Left ventricle myocardium superior (tissue), 1 donor: ENCODE data around the gene ENDOG. TPM values are rescaled to one million over a fixed set of nuclear protein-coding genes. Genes with fewer than 3 reads are reported as not detected.
"Not testable (repeated sequence)": the region's sequence is repeated elsewhere in the genome, so short reads cannot be mapped to it uniquely, and the experiment has no call there.

ENCODE experiments used
- ATAC-seq: fragments of 200-7000 bp; cut with Tn5 transposase; one replicate; pipeline ENCODE4 v1.9.1; 2020; ENCODE audit warnings: mild to moderate bottlenecking, moderate library complexity
- DNase-seq: peaks from one replicate; pipeline ENCODE4 v3.0.0-alpha.2; 2020
- intact Hi-C: fragments of 100-400 bp; cut with micrococcal nuclease; formaldehyde crosslinking; loops from one replicate; pipeline ENCODE4 v1.11.0; 2022
- long read RNA-seq: library from polyadenylated mRNA; unstranded; transcript quantifications from one replicate; pipeline ENCODE4 v2.0.0, GENCODE V29; 2021
- total RNA-seq: library from RNA; stranded (reverse); fragmentation: NEBNext Ultra II Directional; extraction: Animal tissue kit (Norgen Biotek cat#: 25700); gene quantifications from one replicate; pipeline ENCODE4 v1.2.1, GENCODE V29; 2021
- donor health status: DM: no; HTN: yes; CAD: no; lungs with severe emphysema.

Gene ENDOG
- total RNA-seq, result 88.5 TPM
- long read RNA-seq, transcript ENDOG-201 (3 exons, 1,172 nt), result major isoform, 178 of 191 reads
- long read RNA-seq, partial matches to known transcripts, result 1 of 191 reads
- long read RNA-seq, other reads (novel, unspliced or antisense), result 12 of 191 reads

DNA sequence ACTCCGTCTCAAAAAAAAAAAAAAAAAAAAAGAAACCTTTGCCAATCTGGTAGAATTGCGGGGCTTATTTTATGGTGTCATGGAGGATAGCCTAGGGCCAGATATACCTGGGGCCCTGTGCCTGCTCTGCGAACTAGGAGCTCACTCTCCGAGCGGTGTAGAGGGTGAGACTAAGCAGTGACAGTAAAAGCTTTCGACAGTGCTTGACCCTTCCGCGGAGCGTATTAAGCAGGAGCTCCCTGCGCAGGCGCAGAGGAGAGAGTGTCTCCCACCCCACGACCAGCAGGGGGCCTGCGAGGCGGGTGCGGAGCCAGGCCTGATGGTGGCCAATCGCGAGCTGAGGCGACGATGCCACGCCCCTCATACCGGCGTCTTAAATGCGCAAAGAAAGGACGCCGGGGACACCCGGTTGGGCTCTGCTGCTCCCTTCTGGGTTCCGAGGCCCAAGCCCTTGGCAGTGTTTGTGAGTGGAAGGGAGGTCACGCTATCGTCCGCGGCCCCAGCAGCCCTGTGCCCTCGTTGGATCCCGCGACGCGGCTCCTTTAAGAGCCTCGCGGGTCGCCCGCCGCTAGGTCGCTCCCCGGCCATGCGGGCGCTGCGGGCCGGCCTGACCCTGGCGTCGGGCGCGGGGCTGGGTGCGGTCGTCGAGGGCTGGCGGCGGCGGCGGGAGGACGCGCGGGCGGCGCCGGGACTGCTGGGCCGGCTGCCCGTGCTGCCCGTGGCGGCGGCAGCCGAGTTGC, at the start of gene ENDOG:
TSS of gene ENDOG (plus strand) at position 402 of the 740 bp plus-strand sequence. CDS start at position 587, 185 bp downstream.
- intact Hi-C loops, result no loop called here
- DNase-seq, result peak; percentile 99
- ATAC-seq, result peak; percentile 92

DNA sequence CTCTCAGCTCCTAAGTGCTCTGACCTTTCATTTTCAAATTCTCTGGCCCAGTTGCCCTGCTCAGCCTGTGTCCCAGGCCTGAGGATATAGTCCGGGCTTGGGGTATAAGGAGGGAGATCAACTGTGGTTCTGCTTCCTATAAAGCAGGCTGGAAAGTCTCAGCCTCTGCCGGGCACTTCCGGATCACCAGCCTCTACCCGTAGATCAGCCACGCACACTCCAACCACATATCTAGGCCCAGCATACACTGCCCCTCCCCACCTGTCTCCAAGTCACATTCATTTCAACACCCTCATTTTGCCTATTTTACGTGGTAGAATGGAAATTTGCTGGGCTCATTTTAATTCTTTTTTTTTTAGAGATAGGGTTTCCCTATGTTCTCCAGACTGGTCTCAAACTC, 49.7 kb upstream of the ENDOG start:
- DNase-seq, result no peak
- intact Hi-C loops, result no loop called here
- no peak for ATAC-seq

DNA sequence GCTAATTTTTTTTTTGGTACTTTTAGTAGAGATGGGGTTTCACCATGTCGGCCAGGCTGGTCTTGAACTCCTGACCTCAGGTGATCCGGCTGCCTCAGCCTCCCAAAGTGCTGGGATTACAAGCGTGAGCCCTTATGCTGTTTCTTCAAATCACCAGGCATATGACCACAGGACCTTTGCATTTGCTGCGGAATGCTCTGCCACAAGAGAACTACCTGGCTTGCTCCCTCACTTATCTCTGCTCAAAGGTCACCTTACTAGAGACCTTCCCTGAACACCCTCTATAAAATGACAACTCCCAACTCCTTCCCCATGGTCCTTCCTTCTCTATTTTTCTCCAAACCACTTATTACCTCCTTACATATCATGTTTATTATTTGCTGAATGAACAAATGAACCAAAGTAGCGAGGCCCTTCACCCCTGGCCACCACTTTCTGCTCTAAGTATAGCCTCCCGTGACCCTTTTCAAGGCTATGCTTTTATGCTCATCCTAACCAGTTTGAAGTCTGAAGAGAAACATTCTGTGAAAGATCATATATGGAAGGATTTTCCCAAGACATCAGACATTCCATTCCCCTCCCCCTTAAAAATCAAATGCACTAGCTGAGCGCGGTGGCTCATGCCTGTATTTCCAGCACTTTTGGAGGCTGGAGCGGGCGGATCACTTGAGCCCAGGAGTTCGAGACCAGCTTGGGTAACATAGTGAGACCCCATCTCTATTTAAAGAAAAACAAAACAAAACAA, 47.8 kb upstream of the ENDOG start:
- no peak for DNase-seq
- intact Hi-C loops, result no loop called here
- ATAC-seq, result no peak

DNA sequence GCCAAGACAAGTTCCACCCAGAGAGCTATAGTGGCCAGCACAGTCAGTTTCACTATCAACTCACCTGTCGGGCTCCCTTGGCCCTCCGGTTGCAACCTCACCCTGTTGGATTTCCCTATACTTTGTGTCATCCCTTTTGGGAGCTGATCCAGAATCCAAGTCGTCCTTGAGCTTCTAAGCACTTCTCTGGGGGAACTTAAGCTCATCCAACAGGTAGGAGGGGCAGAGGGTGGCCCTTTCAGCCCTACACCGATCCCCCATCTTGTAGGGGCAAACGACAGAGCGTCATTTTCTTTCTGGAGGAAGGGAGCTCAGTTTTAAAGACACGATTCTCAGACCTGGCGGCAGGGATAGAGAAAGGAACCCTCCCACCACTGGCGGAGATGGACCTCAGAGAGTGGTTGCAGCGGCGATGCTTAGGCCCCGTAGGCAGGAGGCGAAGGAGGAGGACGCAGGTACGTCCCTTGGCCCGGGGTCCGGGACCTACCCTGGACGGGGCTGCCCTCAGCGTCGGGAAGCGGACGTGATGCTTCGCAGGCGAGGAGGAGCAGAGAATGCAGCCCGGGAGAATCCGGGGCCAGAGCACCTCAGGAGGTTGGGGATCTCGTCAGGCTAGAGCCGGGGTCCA, 47.1 kb upstream of the ENDOG start:
- DNase-seq, result no peak
- intact Hi-C loops, result no loop called here

DNA sequence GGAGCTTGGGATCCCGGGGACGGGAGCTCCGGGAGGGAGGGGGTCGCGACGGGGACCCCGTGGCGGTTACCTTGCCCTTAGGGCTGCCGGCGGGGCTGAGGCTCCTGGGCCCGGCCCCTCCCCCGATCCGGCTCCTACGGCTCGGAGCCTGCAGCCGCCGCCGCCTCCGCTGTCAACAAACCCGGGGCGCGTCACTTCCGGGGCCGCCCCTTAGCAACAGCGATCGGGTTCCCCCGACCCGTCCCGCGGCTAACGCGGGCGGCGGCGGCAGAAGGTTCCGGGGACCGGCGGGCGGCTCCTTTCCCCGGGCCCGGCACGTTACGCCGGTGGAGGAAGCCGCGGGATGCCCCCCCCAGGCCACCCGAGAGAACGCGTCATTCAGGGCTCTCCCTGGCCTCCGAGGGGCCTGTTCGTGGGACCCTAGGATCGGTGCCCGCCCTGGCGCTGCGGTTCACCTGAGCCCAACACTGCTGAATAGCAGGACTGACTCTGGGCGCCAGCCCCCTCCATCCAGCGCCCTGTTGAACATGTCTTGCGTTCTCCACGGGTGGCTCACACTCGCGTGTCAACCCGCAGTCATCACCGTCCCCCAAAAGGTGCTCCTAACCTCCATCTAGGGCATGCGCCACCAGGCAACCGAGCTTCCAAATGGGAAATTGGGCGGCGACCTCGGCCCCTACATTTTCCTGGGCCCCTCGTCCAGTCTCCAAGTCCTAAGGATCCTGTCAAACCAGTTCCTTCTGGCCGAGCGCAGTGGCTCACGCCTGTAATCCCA, 46.4 kb upstream of the ENDOG start, which contains the start of gene ZER1:
TSS of gene ZER1 (minus strand) at position 183 of the 775 bp plus-strand sequence. CDS start 16,362 bp downstream, outside the sequence.
- peak; percentile 98 for ATAC-seq
- peak; percentile 97 for DNase-seq
- intact Hi-C loops, result no loop called here

More for the DNA sequence above, 47.1 kb upstream of the ENDOG start:
- ATAC-seq, result peak; percentile 46

DNA sequence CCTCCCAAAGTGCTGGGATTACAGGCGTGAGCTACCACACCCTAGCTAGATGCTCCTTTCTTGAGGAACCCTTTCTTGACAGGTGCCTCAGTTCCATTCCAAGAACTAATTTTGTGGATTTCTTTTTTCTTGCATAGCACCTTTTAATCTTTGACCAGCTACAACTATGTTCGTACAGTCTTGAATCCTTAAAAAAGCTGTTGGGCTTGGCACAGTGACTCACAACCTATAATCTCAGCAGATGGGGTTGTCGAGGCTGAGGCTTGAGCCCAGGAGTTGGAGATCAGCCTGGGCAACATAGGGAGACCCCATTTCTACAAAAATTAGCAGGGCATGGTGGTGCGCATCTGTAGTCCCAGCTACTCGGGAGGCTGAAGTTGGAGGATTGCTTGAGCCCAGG, 45.3 kb upstream of the ENDOG start:
- ATAC-seq (no peak), DNase-seq (no peak)
- intact Hi-C loops, result no loop called here

DNA sequence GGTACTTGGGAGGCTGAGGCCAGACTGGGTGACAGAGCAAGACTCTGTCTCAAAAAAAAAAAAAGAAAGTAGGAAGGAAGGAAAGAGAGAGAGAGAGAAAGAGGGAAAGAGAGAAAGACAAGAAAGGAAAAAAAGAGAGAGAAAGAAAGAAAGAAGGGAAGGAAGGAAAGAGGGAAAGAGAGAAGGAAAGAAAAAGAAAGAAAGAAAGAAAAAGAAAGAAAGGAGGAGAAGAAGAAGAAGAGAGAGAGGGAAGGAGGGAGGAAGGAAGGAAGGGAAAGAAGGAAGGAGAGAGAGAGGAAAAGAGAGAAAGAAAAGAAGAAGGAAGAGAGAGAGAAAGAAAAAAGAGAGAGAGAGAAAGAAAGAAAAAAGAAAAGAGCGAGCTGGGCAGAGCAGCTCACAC, 43.5 kb upstream of the ENDOG start:
- ATAC-seq (no peak), DNase-seq (no peak)
- intact Hi-C loops, result no loop called here

DNA sequence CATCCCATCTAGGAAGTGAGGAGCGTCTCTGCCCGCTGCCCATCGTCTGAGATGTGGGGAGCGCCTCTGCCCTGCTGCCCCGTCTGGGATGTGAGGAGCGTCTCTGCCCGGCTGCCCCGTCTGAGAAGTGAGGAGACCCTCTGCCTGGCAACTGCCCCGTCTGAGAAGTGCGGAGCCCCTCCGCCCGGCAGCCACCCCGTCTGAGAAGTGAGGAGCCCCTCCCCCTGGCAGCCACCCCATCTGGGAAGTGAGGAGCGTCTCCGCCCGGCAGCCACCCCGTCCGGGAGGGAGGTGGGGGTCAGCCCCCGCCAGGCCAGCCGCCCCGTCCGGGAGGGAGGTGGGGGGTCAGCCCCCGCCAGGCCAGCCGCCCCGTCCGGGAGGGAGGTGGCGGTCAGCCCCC, 38.2 kb upstream of the ENDOG start:
- intact Hi-C loops, DNase-seq, ATAC-seq: not testable (repeated sequence)

DNA sequence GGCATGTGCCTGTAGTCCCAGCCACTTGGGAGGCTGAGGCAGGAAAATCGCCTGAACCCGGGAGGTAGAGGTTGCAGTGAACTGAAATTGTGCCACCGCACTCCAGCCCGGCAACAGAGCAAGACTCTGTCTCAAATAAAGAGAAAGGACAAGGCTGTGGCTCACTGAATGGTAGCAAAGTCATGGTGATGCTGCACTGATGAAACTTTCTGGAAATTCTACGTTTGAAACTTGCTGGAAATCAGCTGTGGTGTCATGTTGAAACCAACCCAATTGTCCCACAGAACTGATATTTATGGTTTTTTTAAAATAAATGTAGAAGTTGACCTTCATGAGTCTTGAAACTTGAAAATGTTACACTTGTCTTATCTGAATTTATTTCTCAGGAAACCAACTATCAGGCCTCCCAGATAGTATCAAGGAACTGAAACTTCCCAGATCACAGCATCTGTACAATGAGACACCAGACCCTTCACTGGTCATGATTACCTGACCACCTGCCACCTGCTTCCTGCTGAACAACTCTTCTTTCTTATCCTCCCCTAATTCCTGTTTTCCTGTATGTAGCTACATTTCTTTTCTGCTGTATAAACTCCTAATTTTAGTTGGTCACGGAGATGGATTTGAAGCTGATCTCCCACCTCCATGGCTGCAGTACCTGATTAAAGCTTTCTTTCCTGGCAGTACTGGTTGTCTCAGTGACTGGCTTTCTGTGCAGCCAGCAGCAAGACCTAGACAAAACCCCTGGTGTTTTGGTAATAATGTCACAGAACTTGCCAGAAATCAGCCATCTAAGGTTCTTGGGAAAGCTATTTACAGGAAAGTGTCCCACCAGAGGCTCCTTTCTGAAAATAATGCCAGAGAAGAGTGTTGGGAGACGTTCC, 36.9 kb upstream of the ENDOG start:
- intact Hi-C loops, result no loop called here
- DNase-seq, result no peak
- ATAC-seq, result no peak

DNA sequence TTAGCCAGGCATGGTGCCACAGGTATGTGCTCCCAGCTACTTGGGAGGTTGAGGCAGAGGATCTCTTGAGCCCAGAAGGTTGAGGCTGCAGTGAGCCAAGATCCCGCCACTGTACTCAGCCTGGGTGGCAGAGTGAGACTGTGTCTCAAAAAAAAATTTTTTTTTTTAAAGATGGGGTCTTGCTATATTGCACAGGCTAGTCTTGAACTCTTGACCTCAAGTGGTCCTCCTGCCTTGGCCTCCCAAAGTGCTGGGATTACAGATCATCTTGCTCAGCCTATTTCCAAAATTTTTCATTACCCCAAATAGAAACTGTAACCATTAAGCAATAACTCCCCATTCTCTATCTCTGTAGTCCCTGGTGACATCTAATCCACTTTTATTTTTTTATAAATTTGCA, 35.6 kb upstream of the ENDOG start:
- no peak for ATAC-seq
- DNase-seq, result no peak
- intact Hi-C loops, result no loop called here

DNA sequence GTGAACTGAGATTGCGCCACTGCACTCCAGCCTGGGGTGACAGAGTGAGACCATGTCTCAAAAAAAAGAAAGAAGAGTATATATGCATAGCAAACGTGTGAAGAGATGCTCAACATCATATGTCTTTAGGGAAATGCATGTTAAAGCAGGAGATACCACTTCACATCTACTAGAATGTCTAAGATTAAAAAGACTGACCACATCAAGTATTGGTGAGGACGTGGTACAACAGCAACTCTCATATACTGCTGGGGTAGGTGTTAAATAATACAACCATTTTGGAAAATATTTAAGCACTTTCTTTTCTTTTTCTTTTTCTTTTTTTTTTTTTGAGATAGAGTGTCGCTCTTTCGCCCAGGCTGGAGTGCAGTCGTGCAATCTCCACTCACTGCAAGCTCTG, 32.9 kb upstream of the ENDOG start:
- DNase-seq, result no peak
- intact Hi-C loops, result no loop called here
- no peak for ATAC-seq

DNA sequence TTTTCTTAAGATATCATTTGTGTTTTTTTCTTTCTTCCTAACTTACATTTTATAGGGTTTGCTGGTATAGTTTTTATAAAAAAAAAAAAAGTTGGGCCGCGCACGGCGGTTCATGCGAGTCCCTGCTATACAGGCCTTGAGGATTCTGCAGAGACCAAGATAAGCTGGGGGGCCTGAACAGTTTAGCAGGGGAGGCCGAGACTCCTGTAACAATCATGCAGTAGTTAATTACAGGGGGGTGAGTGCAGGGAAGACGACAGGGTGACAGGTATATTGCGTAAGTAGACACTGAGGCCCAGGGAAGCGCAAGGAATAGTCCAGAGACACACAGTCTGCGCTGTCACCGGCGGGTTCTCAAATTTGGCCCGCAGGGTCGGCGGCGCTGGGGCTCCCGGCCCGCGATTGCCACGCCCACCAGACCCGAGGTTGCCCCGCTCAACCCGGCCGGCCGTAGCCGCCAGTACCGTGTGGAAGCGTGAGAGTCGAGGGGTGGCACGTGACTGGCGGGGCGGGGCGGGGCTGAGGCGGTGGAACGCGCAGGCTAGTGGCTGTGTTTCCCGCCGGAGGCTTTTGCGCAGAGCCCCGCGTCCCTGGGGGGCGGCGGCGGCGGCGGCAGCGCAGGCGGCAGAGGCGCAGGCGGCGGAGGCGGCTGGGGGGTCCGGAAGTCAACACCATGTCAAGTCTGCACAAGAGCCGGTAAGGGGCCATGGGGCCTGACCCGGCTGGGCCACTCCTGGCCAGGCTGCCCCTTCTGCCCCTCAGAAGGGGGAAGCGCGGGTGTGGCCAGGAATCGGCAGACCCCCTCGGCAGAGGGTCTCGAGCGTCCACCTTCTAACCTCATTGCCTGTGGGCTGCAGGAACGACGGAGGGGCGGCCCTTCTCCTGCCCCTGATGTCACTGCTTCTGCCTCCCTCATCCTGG, 31.4 kb upstream of the ENDOG start, which contains the start of gene TBC1D13:
TSS of gene TBC1D13 (plus strand) at position 573 of the 921 bp plus-strand sequence. CDS start at position 674, 101 bp downstream.
- DNase-seq, result peak; percentile 94
- ATAC-seq, result peak; percentile 97
- intact Hi-C loops, result no loop called here

DNA sequence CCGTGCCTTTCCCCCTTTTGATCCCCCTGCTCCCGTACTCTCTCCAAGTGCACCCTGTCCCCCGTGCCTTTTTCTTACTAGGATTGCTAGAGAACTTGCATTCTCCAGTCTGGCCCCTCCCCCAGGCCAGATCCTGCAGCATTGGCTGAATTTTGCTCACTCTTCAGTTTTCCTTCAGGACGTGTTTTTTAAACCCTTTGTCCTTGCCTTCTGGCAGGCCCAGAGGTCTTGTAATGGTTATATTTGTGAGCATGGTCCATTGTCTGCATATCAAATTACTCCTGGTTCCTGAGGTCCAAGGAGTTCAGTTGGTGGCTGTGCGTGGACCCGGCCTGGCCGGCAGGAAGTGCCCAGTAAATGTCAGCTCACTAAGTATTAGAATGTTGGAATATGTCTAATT, 30.6 kb upstream of the ENDOG start:
- DNase-seq, result no peak
- ATAC-seq, result peak; percentile 7
- intact Hi-C loops, result no loop called here

DNA sequence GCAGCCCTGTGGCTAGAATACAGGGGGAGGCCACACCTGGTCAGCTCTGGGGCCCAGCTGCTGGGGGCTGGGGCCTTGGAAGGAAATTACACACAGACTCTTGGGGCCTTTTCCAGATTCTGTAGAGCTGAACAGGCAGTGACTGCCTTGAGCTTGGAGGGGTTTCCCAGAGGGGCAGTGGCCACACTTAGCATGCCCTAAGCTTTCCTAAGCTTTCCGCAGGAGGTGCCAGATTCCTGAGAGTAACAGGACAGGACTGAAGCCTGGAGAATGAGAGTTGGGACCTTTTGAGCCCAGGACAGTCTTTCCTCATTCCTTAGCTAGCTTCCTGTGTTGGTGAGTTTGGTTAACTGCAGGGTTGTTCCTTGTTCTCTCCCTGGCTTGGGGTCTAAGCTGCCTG, 29.9 kb upstream of the ENDOG start:
- intact Hi-C loops, result no loop called here
- ATAC-seq (no peak), DNase-seq (no peak)

DNA sequence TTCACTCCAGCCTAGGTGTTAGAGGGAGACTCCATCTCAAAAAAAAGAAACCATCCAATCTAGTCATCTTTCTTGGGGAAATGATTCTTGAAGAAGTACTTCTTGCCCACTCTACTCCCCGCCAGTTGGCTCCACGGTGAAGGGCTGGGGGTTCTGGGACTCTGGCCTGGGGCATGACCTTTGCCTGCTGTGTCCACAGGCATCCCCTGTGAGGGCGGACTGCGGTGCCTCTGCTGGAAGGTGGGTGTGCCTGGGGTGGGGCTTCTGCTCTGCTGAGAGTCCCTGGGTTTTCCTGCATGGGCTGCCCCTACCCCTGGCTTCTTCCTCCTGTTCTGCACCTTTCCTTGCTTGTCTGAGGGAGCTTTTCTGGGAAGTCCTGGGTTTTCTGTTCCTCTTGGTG, 27.8 kb upstream of the ENDOG start:
- intact Hi-C loops, result no loop called here
- ATAC-seq (no peak), DNase-seq (no peak)

DNA sequence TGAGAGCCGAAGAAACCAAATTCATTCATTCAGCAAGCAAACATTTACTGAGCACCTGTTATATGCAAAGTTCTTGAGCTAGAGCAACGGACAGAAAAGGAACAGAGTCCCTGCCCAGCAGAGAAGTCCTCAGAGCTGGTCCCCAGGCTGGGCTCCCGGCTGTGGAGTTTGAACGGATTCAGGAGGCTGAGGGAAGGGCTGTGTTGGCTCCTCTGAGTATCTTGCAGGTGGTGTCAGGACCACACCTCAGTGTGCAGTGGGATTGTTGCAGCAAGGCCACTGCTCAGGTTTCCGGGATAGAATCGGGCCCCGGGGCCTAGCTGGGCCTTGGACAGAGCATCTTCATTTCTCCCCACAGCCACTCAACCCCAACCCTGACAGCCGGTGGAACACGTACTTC, 26.2 kb upstream of the ENDOG start:
- DNase-seq (no peak), ATAC-seq (no peak)
- intact Hi-C loops, result no loop called here
